ENCODE data around the gene GSTA3. TPM values are rescaled to one million over a fixed set of nuclear protein-coding genes. Genes with fewer than 3 reads are reported as not detected.
"Not testable (repeated sequence)": the region's sequence is repeated elsewhere in the genome, so short reads cannot be mapped to it uniquely, and the experiment has no call there.

Gene GSTA3
- total RNA-seq: not detected in 2 replicates

GRCh38 chr6:52909531-52909930 lies at the start of gene GSTA3:
Gene GSTA3, minus strand, starts transcription at chr6:52909698. Its CDS starts 3,864 bp downstream, at chr6:52905834.
- no peak for DNase-seq

GRCh38 chr6:52958546-52959255 lies 49.2 kb upstream of the GSTA3 start:
- no peak for DNase-seq

DNA sequence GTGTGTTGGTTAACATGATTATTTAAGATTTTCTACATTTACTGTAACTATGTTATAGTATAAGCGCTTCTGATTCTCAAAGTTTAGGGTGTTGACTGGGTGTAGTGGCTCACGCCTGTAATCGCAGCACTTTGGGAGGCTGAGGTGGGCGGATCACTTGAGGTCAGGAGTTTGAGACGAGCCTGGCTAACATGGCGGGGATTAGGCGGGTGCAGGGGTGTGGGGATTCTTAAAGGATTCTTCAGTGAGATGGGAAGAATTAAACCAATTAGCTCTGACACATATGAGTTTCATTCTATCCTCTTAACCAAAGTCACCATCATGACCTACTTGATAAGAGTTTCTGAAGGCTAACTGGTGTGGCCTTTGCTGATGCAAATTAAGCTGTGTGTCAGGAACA lies 46.4 kb upstream of the GSTA3 start:
- no peak for DNase-seq

DNA sequence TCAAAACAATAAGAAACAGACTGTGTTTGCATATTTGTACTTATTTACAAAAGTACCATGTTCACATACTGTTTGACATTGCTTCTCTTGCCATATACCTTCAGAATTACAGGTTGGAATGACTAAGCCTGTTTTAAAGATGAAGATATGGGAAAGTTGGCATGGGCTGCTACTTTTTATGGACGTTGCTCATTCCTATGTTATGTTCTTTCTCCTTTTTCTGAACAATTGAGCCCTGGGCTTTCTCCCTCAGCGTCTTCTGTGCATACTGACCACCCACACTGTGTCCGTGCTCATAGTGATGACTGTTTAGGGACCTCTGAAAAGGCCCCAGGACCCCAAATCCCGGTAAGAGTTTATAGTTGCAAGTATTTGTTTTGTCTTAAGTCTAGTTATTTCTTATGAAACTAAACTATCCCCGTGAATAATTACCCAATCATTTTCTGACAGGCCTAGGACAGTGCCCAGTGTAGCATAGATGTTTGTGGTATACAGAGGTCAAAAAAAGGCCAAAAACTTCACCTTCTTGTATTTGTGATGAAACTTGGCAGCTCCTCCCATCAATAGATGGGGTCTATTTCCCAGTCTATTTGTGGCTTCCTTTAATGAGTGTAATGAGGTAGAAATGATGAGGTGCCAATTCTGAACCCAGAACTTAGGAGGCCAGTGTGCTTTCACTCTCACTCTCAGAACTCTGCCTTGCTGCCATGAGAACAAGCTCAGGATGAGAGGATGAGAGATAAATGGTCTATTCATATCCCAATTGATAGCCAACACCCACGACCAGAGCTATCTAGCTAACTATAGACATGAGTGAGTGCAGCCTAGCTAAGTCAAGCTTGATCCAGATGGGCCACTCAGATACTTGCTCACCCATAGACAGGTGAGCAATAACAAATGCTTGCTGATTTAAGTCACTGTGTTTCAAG lies 44.7 kb upstream of the GSTA3 start:
- no peak for DNase-seq

DNA sequence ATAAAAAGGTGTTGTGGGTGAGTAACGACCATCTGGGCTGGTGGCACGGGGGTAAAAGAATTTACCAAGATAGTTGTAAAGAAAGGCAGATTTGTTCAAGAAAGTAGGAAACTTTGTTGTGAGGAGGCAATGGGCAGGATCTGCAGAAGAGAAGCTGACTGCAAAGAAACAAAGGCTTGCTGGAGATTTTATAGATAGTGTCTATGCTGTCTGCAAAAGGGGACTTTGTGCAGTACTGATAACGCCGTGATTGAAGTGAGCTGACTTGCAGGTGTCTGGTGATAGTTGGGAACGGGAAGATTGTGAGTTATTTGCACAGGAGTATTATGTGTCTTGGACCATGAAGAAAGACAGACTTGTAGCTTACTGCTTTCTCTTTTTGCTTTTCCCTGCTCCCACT lies 36.8 kb upstream of the GSTA3 start:
- no peak for DNase-seq

GRCh38 chr6:52942821-52943220 lies 33.3 kb upstream of the GSTA3 start:
- not testable (repeated sequence) for DNase-seq

- DNase-seq: no peak
Measured at GRCh38 chr6:52942221-52942620, 32.7 kb upstream of the GSTA3 start.

- no peak for DNase-seq
Measured at GRCh38 chr6:52937908-52938307, 28.4 kb upstream of the GSTA3 start.

DNA sequence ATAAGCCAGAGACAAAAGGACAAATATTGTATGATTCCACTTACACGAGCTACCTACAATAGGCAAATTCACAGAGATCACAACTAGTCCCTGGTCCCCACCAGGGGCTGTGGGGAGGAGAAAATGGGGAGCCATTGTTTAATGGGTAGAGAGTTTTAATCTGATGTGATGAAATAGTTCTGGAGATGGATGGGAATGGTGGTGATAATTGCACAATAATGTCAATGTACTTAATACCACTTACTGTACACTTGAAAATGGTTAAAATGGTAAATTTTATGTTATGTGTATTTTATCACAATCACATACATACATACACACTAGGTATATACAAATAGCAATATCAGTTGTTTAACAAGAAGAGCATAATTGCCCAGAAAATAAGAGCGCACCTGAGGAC lies 24.3 kb upstream of the GSTA3 start:
- no peak for DNase-seq

- no peak for DNase-seq
Measured at GRCh38 chr6:52931351-52931750, 21.9 kb upstream of the GSTA3 start.

DNA sequence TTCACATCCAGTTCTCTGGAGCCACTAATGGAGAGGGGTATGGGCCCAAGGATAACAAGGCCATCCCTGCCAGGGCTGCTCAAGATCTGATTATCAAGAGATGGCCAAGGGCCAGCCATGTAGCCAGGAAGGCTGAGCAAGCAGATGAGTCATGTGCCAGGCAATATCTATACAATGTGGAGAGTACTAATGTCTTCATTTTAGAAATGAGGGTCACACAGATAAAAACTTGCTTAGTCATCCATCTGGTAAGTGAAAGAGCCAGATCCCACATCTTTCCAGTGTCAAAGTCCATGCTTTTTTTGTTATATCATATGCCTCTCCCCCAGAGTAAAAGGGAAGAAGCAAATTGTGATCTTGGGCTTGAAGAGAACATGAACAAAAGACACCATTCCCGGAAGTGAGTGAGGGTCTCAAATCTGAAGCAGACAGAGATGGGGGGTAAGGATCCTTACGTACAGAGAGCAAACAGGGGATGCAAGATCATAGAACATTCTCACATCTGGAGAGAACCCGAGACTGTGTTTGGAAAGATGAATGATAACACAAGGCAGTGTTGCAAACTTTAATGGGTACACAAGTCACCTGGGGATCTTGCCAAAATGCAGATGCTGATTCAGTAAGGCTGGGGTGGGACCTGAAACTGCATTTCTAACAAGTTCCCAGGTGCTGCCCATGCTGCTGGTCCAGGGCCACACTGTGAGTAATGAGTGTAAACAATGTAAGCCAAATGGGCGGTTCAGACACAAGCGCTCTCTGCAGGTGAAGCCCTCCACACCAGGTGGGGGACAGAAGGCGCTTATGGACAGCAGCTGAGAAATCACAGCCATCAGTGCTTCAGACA lies 20.0 kb upstream of the GSTA3 start:
- peak; percentile 69 for DNase-seq

DNA sequence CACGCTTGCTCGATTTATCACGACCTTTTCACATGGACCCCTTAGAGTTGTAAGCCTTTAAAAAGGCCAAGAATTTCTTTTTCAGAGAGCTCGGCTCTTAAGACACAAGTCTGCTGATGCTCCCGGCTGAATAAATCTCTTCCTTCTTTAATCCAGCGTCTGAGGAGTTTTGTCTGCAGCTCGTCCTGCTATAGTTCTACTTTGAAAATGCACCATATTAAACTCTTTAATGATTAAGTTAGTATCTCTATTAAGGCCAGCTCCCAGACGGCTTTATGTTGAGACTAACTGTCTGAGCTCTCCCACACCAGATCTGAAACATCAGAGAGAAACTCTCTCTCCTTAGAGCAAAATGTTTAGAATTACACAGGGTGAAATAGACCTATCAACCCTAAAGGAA lies 18.0 kb upstream of the GSTA3 start:
- DNase-seq: no peak

DNA sequence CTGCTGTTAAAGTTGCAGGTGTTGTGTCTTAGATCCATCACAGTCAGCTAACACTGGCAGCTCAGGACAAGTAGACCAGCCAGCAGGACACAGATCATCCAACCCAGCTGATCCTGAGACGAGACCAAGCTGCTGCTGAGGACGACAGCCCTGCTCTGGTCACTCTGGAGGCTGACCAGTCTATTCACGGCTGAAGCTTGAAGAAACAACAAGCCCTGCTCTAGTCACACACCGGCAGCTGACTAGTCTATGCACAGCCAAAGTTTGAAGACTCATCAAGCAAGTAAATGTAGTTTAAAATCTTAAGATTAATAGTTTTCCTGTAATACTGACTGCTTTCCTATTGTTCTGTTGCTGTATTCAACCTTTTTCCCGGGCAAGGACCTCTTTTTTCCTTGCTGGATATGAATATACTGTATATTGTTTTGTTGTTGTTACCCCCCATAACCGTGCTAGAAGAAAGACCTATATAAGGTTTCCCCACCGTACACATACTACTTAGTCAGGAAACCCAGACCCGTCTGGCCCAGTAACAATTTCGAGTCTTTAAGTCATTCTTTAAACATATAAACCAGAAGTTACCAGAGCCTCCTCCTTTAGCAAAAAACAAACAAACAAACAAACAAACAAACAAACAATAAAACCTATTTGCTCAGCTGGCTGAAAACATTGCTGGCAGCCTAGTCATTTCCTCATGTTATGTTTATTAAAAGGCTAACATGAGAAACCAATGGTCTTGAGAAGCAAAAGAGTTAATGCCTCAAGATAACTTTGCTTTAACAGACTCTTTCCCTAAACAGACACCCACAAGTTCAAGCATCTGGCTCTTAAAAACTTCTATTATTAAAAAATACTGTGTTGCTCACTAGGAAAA lies 16.7 kb upstream of the GSTA3 start:
- no peak for DNase-seq

- DNase-seq: no peak
Measured at GRCh38 chr6:52925042-52925441, 15.5 kb upstream of the GSTA3 start.

DNA sequence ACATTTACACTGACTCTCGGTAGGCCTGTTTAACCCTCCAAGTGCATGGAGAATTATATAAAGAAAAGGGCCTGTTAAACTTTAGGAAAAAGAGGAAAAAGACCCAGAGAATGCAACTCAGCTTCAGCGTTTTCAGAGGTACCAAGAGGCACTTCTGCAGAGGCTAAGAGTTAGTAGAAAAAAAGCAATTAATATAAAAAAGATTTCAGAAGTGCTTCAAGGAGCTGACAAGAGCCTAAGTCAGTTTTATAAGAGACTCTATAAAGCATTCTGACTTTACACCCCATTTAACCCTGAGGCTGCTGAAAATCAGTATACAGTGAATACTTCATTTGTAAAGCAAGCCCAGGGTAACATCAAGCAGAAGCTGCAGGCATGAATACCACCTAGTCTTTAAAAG lies 14.2 kb upstream of the GSTA3 start:
- not testable (repeated sequence) for DNase-seq

- DNase-seq: no peak
Measured at GRCh38 chr6:52922161-52922560, 12.7 kb upstream of the GSTA3 start.

GRCh38 chr6:52921743-52922142 lies 12.2 kb upstream of the GSTA3 start:
- no peak for DNase-seq

DNA sequence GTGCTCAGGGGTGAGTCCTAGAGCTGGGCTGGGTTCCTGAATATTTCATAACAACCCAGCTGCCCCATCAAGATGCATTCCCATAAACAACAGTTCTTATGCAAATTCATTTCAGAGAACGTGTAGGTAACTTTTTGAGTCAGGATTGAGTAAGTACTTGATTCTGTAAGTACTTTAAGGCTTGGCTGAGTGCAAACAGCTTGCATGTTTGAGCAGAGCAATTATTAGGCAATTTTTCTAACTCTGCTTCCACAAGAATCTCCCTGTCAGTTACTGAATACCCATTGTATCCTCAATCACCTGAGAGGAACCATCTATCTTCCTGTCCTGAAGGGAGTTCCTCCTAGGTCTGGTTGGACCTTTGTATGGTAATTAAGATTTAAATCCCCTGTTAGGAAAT lies 10.0 kb upstream of the GSTA3 start:
- DNase-seq: not testable (repeated sequence)

DNA sequence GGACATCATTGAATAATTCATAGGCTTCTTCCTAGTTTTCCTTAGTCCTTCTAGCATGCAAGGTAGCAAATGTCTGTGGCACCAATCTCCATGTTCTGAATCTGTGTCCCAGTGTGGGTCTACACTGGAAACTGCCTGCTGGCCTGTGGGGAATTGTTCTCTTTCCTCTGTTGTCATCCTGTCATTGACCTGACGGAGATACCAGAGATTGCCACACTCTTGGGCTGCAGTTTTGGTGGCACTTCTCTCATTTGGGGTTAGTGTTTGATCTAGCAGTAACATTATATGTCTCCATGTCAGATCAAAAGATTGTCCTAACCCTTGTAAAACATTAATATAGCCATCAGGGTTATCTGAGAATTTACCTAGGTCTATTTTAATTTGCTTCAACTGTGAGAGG lies 9.3 kb upstream of the GSTA3 start:
- DNase-seq: not testable (repeated sequence)

- not testable (repeated sequence) for DNase-seq
Measured at GRCh38 chr6:52918027-52918686, 8.7 kb upstream of the GSTA3 start.

DNA sequence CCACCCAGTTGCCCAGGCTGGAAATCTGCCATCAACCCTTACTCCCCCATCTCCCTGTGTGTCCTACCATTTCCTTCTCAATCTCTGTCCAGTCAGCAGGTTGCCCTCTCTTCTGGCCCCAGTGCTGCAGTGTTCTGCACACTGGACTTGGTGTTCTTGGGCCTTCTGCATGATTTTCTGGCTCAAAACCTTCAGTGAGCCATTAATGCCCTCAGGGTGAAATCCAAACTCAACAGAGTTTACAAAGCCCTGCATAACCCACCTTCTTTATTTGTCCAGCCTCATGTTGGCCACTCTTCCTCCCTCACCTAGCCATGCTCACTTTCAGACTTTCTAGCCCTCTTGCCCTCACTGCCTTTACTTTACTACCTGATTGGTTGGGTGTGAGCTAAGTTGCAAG lies 5.0 kb upstream of the GSTA3 start:
- DNase-seq: no peak
